ENCODE measurements around the gene PCSK9. TPM values are rescaled to one million over a fixed set of nuclear protein-coding genes. Genes with fewer than 3 reads are reported as not detected.

Gene PCSK9
- total RNA-seq, 1 donor from 2014 or later: 1.4 TPM

- Histone ChIP-seq H3K4me1 (ENCODE audit: insufficient read depth, low read length) (no peaks in the 10 kb centered on the region), H3K27me3 (ENCODE audit: insufficient read depth, low read length) (no peaks in the 10 kb centered on the region), H3K9ac (ENCODE audit: low read length) (no peak overlapping the region), H3K79me2 (ENCODE audit: insufficient read depth, low read length) (no peaks in the 10 kb centered on the region), H4K20me1 (ENCODE audit: insufficient read depth, low read length) (no peaks in the 10 kb centered on the region), H3K4me3 (ENCODE audit: insufficient read depth, low read depth, low read length) (no peak overlapping the region), H3K9me3 (ENCODE audit: insufficient read depth, low read depth, low read length) (no peaks in the 10 kb centered on the region), H3K27ac (ENCODE audit: low read depth, low read length) (no peak overlapping the region), H2AFZ (ENCODE audit: low read depth, low read length) (no peak overlapping the region), H3K36me3 (ENCODE audit: insufficient read depth, low read length) (peaks cover 49% of the 10 kb centered on the region), H3K4me2 (ENCODE audit: low read length) (no peak overlapping the region)
- Mint-ChIP-seq H3K27me3 (ENCODE audit: low read depth, unreplicated experiment) (no peaks in the 10 kb centered on the region), H3K36me3 (ENCODE audit: low read depth, unreplicated experiment) (peaks cover 33% of the 10 kb centered on the region), H3K9me3 (ENCODE audit: unreplicated experiment) (no peaks in the 10 kb centered on the region), H3K27ac (ENCODE audit: unreplicated experiment) (no peak overlapping the region), H3K4me3 (ENCODE audit: unreplicated experiment) (no peak overlapping the region), H3K4me1 (ENCODE audit: low read depth, unreplicated experiment) (peaks cover 22% of the 10 kb centered on the region)
- no peak for DNase-seq (ENCODE audit: low read depth)
- no peak for FAIRE-seq
- TF ChIP-seq CTCF (IDR thresholded peaks at IDR 0.05; ENCODE audit: insufficient read depth, low read depth, low read length) (no peak), EZH2 (IDR thresholded peaks at IDR 0.05; ENCODE audit: insufficient read depth, low read length) (no peak)
These were observed 49.1 kb downstream of the PCSK9 start for GRCh38 chr1:55088413-55088812.

GRCh38 chr1:55089683-55090082 is 50.3 kb downstream of the PCSK9 start:
- Mint-ChIP-seq H3K27me3 (ENCODE audit: low read depth, unreplicated experiment) (no peaks in the 10 kb centered on the region), H3K4me3 (ENCODE audit: unreplicated experiment) (no peak overlapping the region), H3K36me3 (ENCODE audit: low read depth, unreplicated experiment) (peaks cover 26% of the 10 kb centered on the region), H3K4me1 (ENCODE audit: low read depth, unreplicated experiment) (peaks cover 22% of the 10 kb centered on the region), H3K27ac (ENCODE audit: unreplicated experiment) (peak overlapping the region; percentile 35), H3K9me3 (ENCODE audit: unreplicated experiment) (no peaks in the 10 kb centered on the region)
- no peaks in the 10 kb centered on the region for H3K4me1 ChIP-seq (ENCODE audit: insufficient read depth, low read length)
- no peaks in the 10 kb centered on the region for H3K27me3 ChIP-seq (ENCODE audit: insufficient read depth, low read length)
- no peak overlapping the region for H2AFZ ChIP-seq (ENCODE audit: low read depth, low read length)
- FAIRE-seq: no peak
- H3K9ac ChIP-seq (ENCODE audit: low read length): no peak overlapping the region
- DNase-seq (ENCODE audit: low read depth): peak; percentile 31
- no peak overlapping the region for H3K27ac ChIP-seq (ENCODE audit: low read depth, low read length)
- no peaks in the 10 kb centered on the region for H3K79me2 ChIP-seq (ENCODE audit: insufficient read depth, low read length)
- H3K36me3 ChIP-seq (ENCODE audit: insufficient read depth, low read length): peaks cover 45% of the 10 kb centered on the region
- TF ChIP-seq EZH2 (IDR thresholded peaks at IDR 0.05; ENCODE audit: insufficient read depth, low read length): no peak
- TF ChIP-seq CTCF (IDR thresholded peaks at IDR 0.05; ENCODE audit: insufficient read depth, low read depth, low read length): no peak
- H3K9me3 ChIP-seq (ENCODE audit: insufficient read depth, low read depth, low read length): no peaks in the 10 kb centered on the region
- H3K4me3 ChIP-seq (ENCODE audit: insufficient read depth, low read depth, low read length): no peak overlapping the region
- H3K4me2 ChIP-seq (ENCODE audit: low read length): no peak overlapping the region
- no peaks in the 10 kb centered on the region for H4K20me1 ChIP-seq (ENCODE audit: insufficient read depth, low read length)

- Mint-ChIP-seq H3K9me3 (ENCODE audit: unreplicated experiment) (no peaks in the 10 kb centered on the region), H3K4me3 (ENCODE audit: unreplicated experiment) (no peak overlapping the region), H3K4me1 (ENCODE audit: low read depth, unreplicated experiment) (peaks cover 22% of the 10 kb centered on the region), H3K27me3 (ENCODE audit: low read depth, unreplicated experiment) (no peaks in the 10 kb centered on the region), H3K36me3 (ENCODE audit: low read depth, unreplicated experiment) (peaks cover 15% of the 10 kb centered on the region), H3K27ac (ENCODE audit: unreplicated experiment) (no peak overlapping the region)
- Histone ChIP-seq H4K20me1 (ENCODE audit: insufficient read depth, low read length) (no peaks in the 10 kb centered on the region), H3K27me3 (ENCODE audit: insufficient read depth, low read length) (no peaks in the 10 kb centered on the region), H3K4me2 (ENCODE audit: low read length) (no peak overlapping the region), H3K9ac (ENCODE audit: low read length) (no peak overlapping the region), H3K79me2 (ENCODE audit: insufficient read depth, low read length) (no peaks in the 10 kb centered on the region), H3K4me3 (ENCODE audit: insufficient read depth, low read depth, low read length) (no peak overlapping the region), H2AFZ (ENCODE audit: low read depth, low read length) (no peak overlapping the region), H3K36me3 (ENCODE audit: insufficient read depth, low read length) (peaks cover 53% of the 10 kb centered on the region), H3K9me3 (ENCODE audit: insufficient read depth, low read depth, low read length) (no peaks in the 10 kb centered on the region), H3K4me1 (ENCODE audit: insufficient read depth, low read length) (no peaks in the 10 kb centered on the region), H3K27ac (ENCODE audit: low read depth, low read length) (no peak overlapping the region)
- DNase-seq (ENCODE audit: low read depth) (no peak), FAIRE-seq (no peak)
- no peak for TF ChIP-seq CTCF (IDR thresholded peaks at IDR 0.05; ENCODE audit: insufficient read depth, low read depth, low read length)
- TF ChIP-seq EZH2 (IDR thresholded peaks at IDR 0.05; ENCODE audit: insufficient read depth, low read length): no peak
These were observed 53.1 kb downstream of the PCSK9 start for GRCh38 chr1:55092475-55092874.
